ENCODE measurements around the gene CRYL1. TPM values are rescaled to one million over a fixed set of nuclear protein-coding genes. Genes with fewer than 3 reads are reported as not detected.

Gene CRYL1
- total RNA-seq, 2 experiments from 2014 or later = 8.5 to 9.1 TPM

- ATAC-seq (no peak), DNase-seq (no peak)
- Mint-ChIP-seq H3K4me1 (peaks cover 11% of the 10 kb centered on the region), H3K27ac (no peak overlapping the region), H3K27me3 (no peaks in the 10 kb centered on the region), H3K36me3 (ENCODE audit: low read depth) (peaks cover 19% of the 10 kb centered on the region), H3K9me3 (ENCODE audit: low read depth) (peaks cover 22% of the 10 kb centered on the region), H3K4me3 (no peak overlapping the region)
- intact Hi-C loops (cut with DNase I, micrococcal nuclease) = no loop called here
- ChIA-PET CTCF (no interaction called here), POLR2A (no interaction called here)
Observed at GRCh38 chr13:20451397-20451796, 74.3 kb downstream of the CRYL1 start.

GRCh38 chr13:20448470-20448869 is 77.2 kb downstream of the CRYL1 start:
- H3K9me3 Mint-ChIP-seq (ENCODE audit: low read depth) = peaks cover 25% of the 10 kb centered on the region
- ATAC-seq (no peak), DNase-seq (no peak)
- peaks cover 20% of the 10 kb centered on the region for H3K36me3 Mint-ChIP-seq (ENCODE audit: low read depth)
- ChIA-PET POLR2A (no interaction called here), CTCF (no interaction called here)
- intact Hi-C loops (cut with DNase I, micrococcal nuclease) = no loop called here
- H3K27me3 Mint-ChIP-seq = no peaks in the 10 kb centered on the region
- H3K27ac Mint-ChIP-seq = no peak overlapping the region
- H3K4me3 Mint-ChIP-seq = no peak overlapping the region
- H3K4me1 Mint-ChIP-seq = peaks cover 11% of the 10 kb centered on the region

GRCh38 chr13:20446900-20447299 is 78.8 kb downstream of the CRYL1 start:
- ChIA-PET POLR2A (no interaction called here), CTCF (no interaction called here)
- Mint-ChIP-seq H3K4me3 (no peak overlapping the region), H3K9me3 (ENCODE audit: low read depth) (peaks cover 25% of the 10 kb centered on the region), H3K27me3 (no peaks in the 10 kb centered on the region), H3K36me3 (ENCODE audit: low read depth) (peaks cover 20% of the 10 kb centered on the region), H3K4me1 (peaks cover 22% of the 10 kb centered on the region), H3K27ac (no peak overlapping the region)
- intact Hi-C loops (cut with DNase I, micrococcal nuclease) = no loop called here
- no peak for DNase-seq
- ATAC-seq = no peak

GRCh38 chr13:20446405-20446804 is 79.3 kb downstream of the CRYL1 start:
- DNase-seq = no peak
- no peak for ATAC-seq
- Mint-ChIP-seq H3K36me3 (ENCODE audit: low read depth) (peaks cover 20% of the 10 kb centered on the region), H3K4me3 (no peak overlapping the region), H3K9me3 (ENCODE audit: low read depth) (peaks cover 25% of the 10 kb centered on the region), H3K27me3 (no peaks in the 10 kb centered on the region), H3K27ac (no peak overlapping the region), H3K4me1 (peaks cover 20% of the 10 kb centered on the region)
- intact Hi-C loops (cut with DNase I, micrococcal nuclease) = no loop called here
- CTCF ChIA-PET = no interaction called here
- POLR2A ChIA-PET = no interaction called here

- POLR2A ChIA-PET = no interaction called here
Observed at GRCh38 chr13:20442798-20443381, 82.8 kb downstream of the CRYL1 start.

GRCh38 chr13:20442375-20442774 is 83.3 kb downstream of the CRYL1 start:
- Mint-ChIP-seq H3K27ac (no peak overlapping the region), H3K4me3 (no peak overlapping the region), H3K27me3 (no peaks in the 10 kb centered on the region), H3K9me3 (ENCODE audit: low read depth) (peaks cover 4% of the 10 kb centered on the region), H3K4me1 (peaks cover 14% of the 10 kb centered on the region), H3K36me3 (ENCODE audit: low read depth) (peaks cover 2% of the 10 kb centered on the region)
- ATAC-seq (no peak), DNase-seq (no peak)
- intact Hi-C loops (cut with DNase I, micrococcal nuclease) = no loop called here
- ChIA-PET CTCF (interaction anchor here (1.4 kb wide), 1 partner anchor 11 kb away, joined by 5 read pairs; no protein-coding TSS in a partner anchor), POLR2A (interaction anchor here (0.6 to 0.7 kb wide), 2 partner anchors 30 to 34 kb away, joined by 3 to 4 read pairs; no protein-coding TSS in a partner anchor)

More at GRCh38 chr13:20442798-20443381, 82.8 kb downstream of the CRYL1 start:
- H3K27ac Mint-ChIP-seq = no peak overlapping the region
- CTCF ChIA-PET = interaction anchor here (1.4 kb wide), 1 partner anchor 11 kb away, joined by 5 read pairs; no protein-coding TSS in a partner anchor
- no peak for DNase-seq
- H3K9me3 Mint-ChIP-seq (ENCODE audit: low read depth) = peaks cover 9% of the 10 kb centered on the region
- H3K27me3 Mint-ChIP-seq = no peaks in the 10 kb centered on the region
- ATAC-seq = no peak
- peaks cover 7% of the 10 kb centered on the region for H3K36me3 Mint-ChIP-seq (ENCODE audit: low read depth)
- H3K4me3 Mint-ChIP-seq = no peak overlapping the region
- intact Hi-C loops (cut with DNase I, micrococcal nuclease) = no loop called here
- peaks cover 14% of the 10 kb centered on the region for H3K4me1 Mint-ChIP-seq

- ATAC-seq = peak; percentile 80
- Mint-ChIP-seq H3K4me3 (no peak overlapping the region), H3K4me1 (peaks cover 14% of the 10 kb centered on the region), H3K36me3 (ENCODE audit: low read depth) (peaks cover 2% of the 10 kb centered on the region), H3K9me3 (ENCODE audit: low read depth) (peaks cover 3% of the 10 kb centered on the region), H3K27ac (no peak overlapping the region), H3K27me3 (no peaks in the 10 kb centered on the region)
- CTCF ChIA-PET = interaction anchor here (1.4 kb wide), 1 partner anchor 10 kb away, joined by 5 read pairs; no protein-coding TSS in a partner anchor
- intact Hi-C loops (cut with DNase I, micrococcal nuclease) = no loop called here
- POLR2A ChIA-PET = interaction anchor here (0.6 to 0.7 kb wide), 2 partner anchors 30 to 34 kb away, joined by 3 to 4 read pairs; no protein-coding TSS in a partner anchor
- no peak for DNase-seq
Observed at GRCh38 chr13:20441879-20442278, 83.8 kb downstream of the CRYL1 start.

GRCh38 chr13:20441056-20441455 is 84.6 kb downstream of the CRYL1 start:
- H3K27ac Mint-ChIP-seq = no peak overlapping the region
- CTCF ChIA-PET = no interaction called here
- no peak for DNase-seq
- H3K9me3 Mint-ChIP-seq (ENCODE audit: low read depth) = peaks cover 3% of the 10 kb centered on the region
- no peak overlapping the region for H3K4me3 Mint-ChIP-seq
- H3K4me1 Mint-ChIP-seq = peaks cover 14% of the 10 kb centered on the region
- no peaks in the 10 kb centered on the region for H3K27me3 Mint-ChIP-seq
- intact Hi-C loops (cut with DNase I, micrococcal nuclease) = no loop called here
- POLR2A ChIA-PET = no interaction called here
- peaks cover 2% of the 10 kb centered on the region for H3K36me3 Mint-ChIP-seq (ENCODE audit: low read depth)
- ATAC-seq = no peak

GRCh38 chr13:20439261-20439660 is 86.4 kb downstream of the CRYL1 start:
- H3K27ac Mint-ChIP-seq = no peak overlapping the region
- intact Hi-C loops (cut with DNase I, micrococcal nuclease) = no loop called here
- ATAC-seq = no peak
- H3K9me3 Mint-ChIP-seq (ENCODE audit: low read depth) = no peaks in the 10 kb centered on the region
- no peak for DNase-seq
- H3K27me3 Mint-ChIP-seq = no peaks in the 10 kb centered on the region
- H3K4me1 Mint-ChIP-seq = peaks cover 14% of the 10 kb centered on the region
- H3K36me3 Mint-ChIP-seq (ENCODE audit: low read depth) = no peaks in the 10 kb centered on the region
- ChIA-PET POLR2A (no interaction called here), CTCF (no interaction called here)
- no peak overlapping the region for H3K4me3 Mint-ChIP-seq

- Mint-ChIP-seq H3K9me3 (ENCODE audit: low read depth) (no peaks in the 10 kb centered on the region), H3K4me3 (no peak overlapping the region), H3K4me1 (peaks cover 14% of the 10 kb centered on the region), H3K36me3 (ENCODE audit: low read depth) (no peaks in the 10 kb centered on the region), H3K27me3 (no peaks in the 10 kb centered on the region), H3K27ac (no peak overlapping the region)
- ChIA-PET CTCF (interaction anchor here (0.8 kb wide), 1 partner anchor 1016 kb away, joined by 3 read pairs; no protein-coding TSS in a partner anchor), POLR2A (no interaction called here)
- ATAC-seq = no peak
- intact Hi-C loops (cut with DNase I, micrococcal nuclease) = no loop called here
- DNase-seq = no peak
Observed at GRCh38 chr13:20438801-20439200, 86.9 kb downstream of the CRYL1 start.

GRCh38 chr13:20436505-20436904 is 89.2 kb downstream of the CRYL1 start:
- Mint-ChIP-seq H3K27me3 (no peaks in the 10 kb centered on the region), H3K4me1 (no peaks in the 10 kb centered on the region), H3K27ac (no peak overlapping the region), H3K9me3 (ENCODE audit: low read depth) (no peaks in the 10 kb centered on the region), H3K4me3 (no peak overlapping the region), H3K36me3 (ENCODE audit: low read depth) (no peaks in the 10 kb centered on the region)
- CTCF ChIA-PET = no interaction called here
- no peak for DNase-seq
- POLR2A ChIA-PET = no interaction called here
- intact Hi-C loops (cut with DNase I, micrococcal nuclease) = no loop called here
- no peak for ATAC-seq

- no peaks in the 10 kb centered on the region for H3K36me3 Mint-ChIP-seq (ENCODE audit: low read depth)
- ChIA-PET POLR2A (no interaction called here), CTCF (no interaction called here)
- no peaks in the 10 kb centered on the region for H3K4me1 Mint-ChIP-seq
- H3K27me3 Mint-ChIP-seq = no peaks in the 10 kb centered on the region
- H3K4me3 Mint-ChIP-seq = no peak overlapping the region
- H3K27ac Mint-ChIP-seq = no peak overlapping the region
- DNase-seq = no peak
- no peak for ATAC-seq
- no peaks in the 10 kb centered on the region for H3K9me3 Mint-ChIP-seq (ENCODE audit: low read depth)
- intact Hi-C loops (cut with DNase I, micrococcal nuclease) = no loop called here
Observed at GRCh38 chr13:20435616-20436368, 89.9 kb downstream of the CRYL1 start.

Measured in activated CD4-positive, alpha-beta T cell treated with anti-CD3 and anti-CD28 coated beads for 36 hours (primary cell).